ENCODE measurements around the gene ZNF236.

- TF ChIP-seq CTCF (IDR thresholded peaks at IDR 0.05): no peak
- TF ChIP-seq ZFX (IDR thresholded peaks at IDR 0.05; ENCODE audit: borderline replicate concordance): no peak
These were observed 186.4 kb downstream of the ZNF236 start for GRCh38 chr18:77008576-77009315.

All from 22Rv1 (cell line).